HG03280 (cell line): ENCODE data around the gene NRG2.

Source experiments
- ATAC-seq: cut with Tn5 transposase; IDR thresholded peaks from one replicate; pipeline ENCODE4 v1.9.1; 2021; ENCODE audit warnings: mild to moderate bottlenecking, moderate library complexity; ENCODE audit not compliant: unreplicated experiment

The NRG2 gene

DNA sequence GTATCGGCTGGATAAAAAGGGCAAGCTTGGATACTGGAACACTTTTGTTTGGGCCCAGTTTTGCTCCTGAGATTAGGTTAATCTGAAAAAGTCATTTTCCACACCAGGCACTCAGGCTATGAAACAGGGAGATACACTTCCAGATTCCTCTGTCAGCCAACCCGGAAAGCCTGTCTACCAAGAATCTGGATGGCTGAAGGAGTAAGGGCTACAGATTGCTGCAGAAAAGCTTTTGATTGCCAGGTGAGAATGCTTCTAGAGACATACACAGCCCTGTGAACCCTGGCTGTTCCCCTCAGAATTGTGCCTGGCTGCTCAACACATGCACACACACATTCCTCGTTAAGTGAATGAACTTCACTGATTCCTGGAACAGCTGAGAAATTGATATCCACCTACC is 133.1 kb downstream of the NRG2 start:
- ATAC-seq = no peak

DNA sequence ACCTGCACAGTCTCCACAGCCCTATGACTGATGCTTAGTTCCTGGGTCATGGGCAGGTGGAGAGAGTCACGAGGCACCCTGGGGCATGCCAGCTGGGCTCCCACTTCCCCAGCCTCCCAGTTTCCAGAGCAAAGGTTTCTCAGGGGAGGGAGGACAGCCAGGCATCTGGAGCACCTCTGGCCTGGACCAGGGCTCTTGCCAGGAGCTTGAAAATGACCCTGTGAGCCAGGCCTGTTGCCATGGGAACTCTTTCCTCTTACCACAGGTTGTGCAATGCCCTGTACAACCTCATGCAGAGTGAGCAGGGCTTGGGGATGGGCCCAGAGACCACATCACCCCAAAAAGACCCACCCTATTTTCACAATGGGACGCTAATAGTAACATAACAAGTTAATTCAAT is 134.3 kb downstream of the NRG2 start:
- no peak for ATAC-seq

DNA sequence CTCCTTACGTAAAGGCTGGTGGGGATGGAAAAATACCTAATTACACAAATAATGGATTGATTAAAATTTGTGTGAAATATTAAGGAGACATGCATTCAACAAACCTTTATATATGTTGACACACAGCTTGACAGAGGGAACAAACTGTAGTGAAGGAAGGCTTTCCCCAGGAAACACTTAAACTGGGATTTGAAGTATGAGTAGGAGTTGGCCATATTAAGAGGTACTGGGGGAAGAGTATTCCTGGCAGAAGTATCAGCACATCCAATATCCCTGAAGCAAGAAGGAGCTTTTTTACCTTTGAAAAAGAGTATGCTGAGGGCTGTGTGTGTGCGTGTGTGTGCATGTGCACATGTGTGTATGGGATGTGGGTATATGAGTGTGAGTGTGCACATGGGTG is 136.4 kb downstream of the NRG2 start:
- ATAC-seq = no peak

DNA sequence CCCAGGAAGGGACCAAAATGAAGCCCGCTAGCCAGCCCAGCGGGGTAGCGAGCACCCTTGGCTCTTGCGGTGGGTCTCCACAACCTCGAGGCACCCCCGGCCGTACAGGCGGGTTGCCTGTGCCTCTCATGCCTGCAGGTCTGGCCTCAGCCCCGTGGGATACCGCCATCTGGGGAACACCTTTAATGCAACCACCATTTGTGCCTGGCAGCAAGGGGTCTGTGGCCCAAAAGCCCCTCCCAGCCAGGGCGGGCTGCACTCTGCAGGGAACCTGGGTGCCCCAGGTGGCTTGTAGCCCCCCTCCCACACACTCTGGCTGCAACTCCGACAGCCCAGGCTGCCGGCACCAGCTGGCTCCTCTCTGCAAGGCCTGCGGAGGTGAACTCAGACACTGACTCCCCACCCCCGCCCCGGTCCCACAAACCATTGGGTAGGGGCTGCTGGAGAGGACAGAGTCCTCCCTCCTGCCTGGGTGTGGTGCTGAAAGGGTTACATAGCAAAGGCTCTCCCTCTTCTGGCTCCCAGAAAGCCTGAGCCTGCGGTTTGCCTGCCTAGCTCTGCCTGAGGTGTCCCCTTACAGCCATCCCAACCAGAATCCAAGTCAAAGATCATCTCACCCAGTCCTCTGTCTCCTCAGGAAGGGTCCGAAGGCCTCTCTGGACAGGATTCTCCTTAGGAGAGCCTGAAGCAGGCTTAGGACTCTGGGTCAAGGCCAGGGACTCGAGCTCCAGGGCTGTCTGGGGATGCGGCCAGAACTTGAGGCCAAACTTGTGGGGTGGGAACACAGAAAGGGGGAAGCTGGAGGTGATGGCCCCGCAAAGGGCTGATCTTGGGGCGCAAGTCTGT is 138.1 kb downstream of the NRG2 start:
- ATAC-seq = no peak

DNA sequence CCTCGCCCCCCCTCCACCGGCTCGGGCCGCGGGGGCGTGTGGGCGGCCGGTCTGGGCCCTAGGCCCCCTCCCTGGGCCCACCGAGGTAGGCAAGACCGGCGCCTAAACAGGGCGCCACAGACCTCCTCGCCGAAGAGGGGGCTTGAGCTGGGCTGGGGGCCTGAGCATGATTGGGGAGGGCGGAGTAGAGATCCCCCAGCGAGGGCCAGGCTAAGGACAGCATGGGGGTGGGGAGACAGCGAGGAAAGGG is 138.6 kb downstream of the NRG2 start:
- no peak for ATAC-seq

DNA sequence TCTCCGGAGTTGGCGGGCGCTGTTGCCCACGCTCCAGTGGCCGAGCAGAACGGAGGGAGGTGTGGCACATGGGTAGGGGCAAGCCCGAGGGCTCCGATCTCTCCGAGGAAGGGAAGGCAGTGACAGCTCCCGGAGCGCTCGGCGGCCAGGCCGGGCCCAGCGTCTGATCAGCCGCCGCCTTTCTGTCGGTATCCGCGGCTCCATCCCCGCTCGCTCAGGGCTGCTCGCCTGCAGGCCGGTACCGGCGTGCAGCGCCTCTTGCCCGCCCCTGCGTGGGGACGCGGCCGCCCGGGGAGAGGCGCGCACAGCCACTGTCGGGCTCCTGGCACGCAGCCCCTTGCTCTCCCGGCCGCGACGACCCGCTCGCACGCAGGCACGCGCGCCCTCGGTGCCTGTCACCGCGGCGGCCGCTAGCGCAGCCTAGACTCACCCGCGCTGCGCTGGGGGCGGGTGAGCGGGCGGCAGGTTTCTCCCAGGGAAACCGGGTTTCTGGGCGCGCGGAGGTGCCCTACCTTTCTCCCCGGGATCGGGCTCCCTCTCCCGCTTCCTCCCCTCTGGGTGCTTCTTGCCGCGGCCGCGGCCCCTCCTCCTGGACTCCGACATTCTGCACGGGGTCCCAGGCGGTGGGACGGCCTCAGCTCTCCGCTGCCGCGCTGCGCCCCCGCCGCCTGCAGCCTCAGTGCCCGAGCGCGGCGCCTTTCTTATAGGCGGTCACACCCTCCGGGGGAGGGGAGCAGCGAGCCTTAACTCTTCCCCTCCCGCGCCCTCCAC is 139.1 kb downstream of the NRG2 start:
- no peak for ATAC-seq

DNA sequence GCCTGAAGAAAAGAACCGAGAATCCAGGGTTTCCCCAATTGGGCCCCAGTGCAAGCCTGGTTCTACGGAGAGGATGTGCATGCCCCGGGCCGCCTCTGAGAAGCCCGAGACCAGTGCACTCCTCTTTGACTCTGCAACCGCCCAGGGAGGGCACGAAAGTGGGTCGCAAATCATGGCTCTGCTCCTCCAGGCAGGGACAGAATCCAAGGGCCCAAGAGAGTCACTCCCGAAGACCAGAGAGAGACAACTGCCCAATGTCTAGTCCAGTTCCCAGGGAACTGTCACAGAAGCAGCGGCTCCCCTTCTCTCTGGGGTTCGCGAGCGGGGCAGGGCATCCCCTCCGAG is 139.7 kb downstream of the NRG2 start:
- ATAC-seq = no peak

DNA sequence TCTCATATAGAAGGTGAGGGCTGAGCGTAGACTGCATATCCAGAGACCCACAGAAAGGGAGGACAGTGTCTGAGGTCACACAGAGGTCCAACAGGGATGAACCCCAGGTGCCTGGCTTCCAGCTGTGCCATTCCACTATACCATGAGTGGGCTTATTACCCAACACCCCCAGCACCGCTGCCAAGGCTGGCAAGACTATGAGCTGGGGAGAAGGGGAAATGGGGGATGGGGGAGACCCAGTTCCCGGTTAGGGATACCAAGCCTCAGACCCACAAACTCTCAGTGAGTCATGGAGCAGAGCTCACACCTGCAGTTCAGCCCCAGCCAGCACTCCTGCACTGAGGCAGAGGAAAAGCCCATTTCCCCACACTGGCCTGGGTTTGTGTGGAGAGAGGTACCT is 141.1 kb downstream of the NRG2 start:
- no peak for ATAC-seq

DNA sequence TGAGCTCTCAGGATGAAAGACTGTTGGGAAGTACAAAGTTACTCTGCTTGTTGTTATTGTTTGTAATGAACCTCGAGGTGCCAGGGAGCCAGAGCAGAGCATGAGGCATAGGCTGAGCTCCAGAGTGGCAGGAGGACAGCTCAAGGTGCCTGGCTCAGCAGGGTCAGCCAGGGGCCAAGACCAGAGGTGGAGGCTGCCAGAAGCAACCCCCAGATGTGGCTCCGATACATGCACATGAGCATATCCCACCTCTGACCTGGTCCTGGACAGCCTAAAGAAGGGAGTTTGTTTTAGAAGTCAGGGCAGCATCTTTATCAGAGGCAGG is 141.9 kb downstream of the NRG2 start:
- ATAC-seq = no peak

DNA sequence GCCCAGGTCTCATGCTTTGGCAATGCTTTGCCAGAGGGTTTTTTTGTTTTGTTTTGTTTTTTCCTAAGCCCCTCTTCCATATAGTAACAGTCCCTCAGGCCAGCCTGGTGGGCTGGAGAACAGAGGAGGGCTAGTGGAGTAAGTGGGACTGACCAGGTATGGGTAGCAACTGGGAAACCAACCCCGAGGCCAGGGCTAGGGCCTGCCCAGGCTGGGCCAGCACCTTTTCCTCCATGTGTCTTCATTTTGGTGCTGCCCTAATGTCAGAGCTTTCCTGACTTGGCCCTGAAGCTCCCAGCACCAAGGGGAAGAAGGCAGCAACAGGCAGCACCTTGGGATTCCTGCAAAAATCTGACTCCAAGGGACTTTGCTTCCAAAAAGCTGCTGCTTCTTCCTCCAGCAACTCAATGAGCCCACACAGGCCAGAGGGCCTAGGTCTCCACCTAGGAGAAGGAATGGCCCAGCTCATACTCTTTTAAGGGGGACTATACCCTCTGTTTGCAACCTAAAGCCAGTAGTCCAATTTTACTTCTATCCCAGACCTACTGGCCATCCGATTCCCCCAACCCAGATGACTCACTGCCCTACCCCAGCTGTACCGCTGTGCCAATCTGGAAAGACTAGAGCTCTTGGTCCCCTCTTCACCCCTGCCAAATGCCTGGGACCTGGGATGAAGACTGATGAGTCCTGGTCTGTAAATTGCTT is 142.4 kb downstream of the NRG2 start:
- ATAC-seq = no peak

DNA sequence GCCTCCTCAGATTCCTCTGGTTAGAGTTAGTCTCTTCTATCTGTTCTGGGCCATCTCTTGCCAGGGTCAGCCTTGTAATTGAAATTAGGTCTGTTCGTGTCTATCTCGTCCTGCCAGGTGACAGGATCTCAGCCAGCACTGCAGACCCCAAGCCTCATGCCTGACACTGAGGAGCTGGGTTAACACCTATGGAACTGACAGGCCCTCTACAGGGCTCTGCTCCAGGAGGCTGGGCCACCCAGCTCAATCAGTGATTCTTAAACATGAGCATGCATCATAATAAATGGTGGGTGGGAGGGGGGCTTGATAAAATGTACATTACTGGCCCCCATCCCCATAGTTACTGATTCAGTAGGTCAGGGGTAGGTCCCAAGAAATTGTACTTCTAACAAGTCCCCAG is 144.1 kb downstream of the NRG2 start:
- ATAC-seq = no peak

DNA sequence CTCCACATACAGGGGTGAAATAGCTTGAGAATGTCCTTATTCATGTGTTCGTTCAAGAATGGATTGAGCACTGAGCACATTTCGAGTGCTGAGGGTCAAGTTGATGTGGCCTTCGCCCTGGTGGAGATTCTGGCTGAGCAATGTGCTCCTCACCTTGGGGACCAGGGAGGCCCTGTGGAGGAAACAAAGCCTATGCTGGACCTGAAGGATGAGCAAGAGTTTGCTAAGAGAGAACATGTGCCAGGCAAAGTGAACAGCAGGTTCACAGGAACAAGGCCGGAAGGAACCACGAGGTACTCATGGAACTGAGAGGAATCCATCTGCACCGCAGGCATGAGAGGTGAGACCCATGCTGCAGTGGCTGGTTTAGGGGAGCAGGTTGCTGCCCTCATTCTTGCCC is 145.1 kb downstream of the NRG2 start:
- no peak for ATAC-seq

DNA sequence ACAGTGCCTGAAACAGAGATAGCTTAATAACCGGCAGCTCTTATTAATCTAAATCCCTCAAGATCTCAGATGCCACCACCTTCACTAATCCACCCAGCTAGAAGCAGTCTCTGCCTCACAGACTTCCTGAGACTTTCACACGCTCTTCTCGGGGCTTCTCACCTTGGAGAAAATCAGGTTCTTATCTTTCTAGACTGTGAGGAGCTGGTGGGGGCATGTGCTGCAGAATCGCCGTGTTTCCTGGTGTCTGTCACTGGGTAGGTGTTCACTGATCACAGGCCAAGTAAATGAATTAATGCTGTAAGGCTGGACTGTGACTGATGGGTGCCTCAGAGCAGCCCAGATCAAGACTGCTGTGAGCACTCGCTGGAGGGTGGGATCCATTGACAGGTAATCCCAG is 145.8 kb downstream of the NRG2 start:
- ATAC-seq = no peak

DNA sequence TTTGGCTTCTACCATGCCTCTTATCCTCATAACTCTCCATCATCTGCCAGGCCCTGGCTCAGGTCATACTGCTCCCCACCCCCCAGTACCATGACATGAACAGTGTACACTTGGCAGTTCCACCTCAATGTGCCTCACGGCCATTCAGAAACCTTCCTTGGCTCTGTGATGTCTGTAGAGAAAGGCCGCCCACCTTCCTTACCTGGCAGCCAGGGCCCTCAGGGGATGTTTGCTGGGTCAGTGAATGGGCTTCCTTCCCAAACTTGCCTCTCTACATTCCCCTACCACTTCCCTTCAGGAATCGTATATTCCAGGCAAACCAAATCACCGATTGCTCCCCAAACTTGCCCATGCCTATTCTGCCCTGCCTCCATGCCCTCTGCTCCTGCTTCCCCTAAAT is 146.4 kb downstream of the NRG2 start:
- no peak for ATAC-seq

DNA sequence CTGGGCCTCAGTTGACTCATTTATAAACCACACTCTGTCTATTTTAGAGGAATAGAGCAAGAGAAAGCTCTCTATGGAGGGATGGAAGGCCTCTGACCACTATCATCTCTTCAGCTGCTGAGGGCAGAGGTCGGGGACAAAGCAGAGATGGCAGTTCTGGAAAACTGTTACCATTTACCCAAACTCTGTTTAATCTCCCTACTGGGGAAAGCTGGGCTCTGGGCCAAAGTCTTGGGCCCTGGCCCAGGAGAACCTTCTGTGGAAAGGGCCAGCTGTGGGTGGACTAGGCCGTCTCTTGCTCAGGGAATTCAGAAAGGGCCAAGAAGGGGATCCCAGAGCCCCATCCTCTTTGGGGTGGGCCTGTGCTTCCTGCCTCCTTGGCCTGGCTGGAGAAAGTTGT is 147.5 kb downstream of the NRG2 start:
- ATAC-seq = no peak

DNA sequence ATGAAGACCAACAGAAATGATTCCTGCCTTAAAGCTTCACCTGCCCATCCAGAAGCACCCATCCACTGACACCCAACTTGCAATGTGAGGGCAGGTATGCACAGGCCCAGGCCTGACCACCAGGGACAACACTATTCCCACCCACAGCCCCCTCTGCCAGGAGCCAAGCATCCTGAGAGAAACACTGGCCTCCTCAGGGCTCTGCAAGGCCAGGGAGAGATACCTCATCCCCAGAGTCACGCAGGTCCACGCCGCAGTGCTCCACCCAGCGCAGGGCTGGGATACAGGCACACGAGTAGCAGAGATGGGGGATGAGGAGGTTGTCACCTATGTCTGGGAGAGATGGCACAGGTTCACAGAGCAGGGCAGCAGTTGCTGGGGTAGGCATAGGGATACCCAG is 148.1 kb downstream of the NRG2 start:
- ATAC-seq = no peak

DNA sequence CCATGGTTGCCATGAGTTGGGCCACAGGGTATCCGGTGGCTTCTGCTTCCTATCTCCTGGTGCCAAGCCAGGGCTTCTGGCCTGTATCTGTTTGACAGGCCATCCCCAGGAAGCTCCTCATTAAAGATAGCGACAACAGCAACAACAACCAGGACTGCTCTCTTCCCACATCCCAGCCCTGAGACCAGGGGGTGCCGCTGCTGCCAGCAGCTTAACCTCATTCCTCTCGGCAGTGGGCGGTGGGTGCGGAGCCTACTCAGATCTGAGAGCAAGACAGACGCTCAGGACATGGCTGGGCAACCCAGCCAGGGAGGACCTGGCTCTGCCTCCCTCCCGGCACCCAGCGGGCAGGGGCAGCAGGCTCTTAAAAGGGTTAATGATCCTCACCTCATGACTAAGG is 149.2 kb downstream of the NRG2 start:
- ATAC-seq = no peak

DNA sequence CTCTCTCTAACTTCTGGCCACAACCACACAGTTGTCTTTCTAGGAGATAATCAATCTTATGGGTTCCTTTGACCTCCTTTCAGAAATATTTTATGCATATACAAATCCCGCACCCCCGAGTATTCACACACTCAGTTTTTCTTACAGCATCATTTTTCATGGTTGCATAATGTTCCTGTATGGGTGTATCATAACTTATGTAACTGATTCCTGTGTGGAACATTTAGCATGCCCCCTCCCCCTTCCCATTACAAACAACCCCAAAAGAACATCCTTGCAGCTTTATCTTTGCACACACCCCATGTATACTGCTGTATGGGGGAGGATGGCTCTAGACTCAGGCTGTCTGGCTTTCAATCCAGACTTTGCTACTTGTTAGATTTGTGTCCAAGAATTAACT is 153.7 kb downstream of the NRG2 start:
- no peak for ATAC-seq

DNA sequence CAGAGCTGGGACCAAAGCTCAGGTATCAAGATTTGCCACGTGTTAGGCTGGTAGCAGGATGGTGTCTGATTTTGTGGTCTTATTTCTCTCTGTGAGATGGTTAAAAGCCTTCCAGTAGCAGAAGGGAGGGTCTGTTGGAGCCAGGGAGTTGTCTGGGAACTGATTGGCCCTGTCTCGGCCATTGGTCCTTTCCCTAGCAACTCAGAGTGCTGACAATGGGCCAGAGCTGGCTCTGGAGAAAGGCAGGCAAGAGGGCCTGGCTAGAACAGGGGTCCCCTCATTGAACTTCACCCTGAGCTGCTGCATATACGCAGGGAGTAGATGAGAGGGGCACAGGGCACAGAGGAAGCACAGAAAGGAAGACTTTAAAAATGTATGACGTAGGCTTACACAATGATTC is 154.7 kb downstream of the NRG2 start:
- ATAC-seq = no peak

DNA sequence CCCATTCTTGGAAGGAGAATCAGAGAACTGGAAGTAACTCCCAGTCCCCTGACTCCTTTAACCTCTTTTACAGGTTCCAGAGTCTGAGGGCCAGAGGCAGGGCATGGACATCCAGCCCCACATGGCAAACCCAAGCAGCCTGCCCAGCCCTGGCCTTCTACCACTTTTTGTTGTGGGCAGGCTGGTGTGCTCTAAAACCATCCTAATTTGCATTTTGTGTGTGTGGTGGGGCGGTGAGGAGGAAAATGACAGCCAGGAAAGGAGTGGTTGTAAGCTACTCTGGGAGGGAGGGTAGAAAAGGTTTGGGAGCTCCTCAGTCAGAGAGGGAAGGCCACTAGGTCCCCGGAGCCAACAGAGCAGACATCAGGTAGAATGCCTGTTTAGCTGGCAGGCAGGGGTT is 156.9 kb downstream of the NRG2 start:
- ATAC-seq = no peak

DNA sequence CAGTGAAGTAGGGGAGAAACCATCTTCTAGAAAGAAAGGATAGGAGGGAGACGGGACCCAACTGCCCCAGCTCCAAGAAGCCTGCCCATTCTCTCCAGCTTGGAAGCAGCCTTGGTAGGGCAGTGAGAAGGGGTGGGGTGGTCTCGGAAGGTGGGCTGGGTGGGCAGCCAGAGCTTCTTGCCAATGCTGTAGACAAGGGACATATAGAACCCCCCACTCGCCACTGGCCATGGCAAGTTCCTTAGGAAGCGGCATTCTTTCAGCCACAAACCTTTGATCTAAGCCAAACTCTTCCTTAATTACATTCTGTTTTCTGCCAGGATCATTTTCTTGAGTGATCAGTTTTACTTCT is 157.3 kb downstream of the NRG2 start:
- no peak for ATAC-seq

DNA sequence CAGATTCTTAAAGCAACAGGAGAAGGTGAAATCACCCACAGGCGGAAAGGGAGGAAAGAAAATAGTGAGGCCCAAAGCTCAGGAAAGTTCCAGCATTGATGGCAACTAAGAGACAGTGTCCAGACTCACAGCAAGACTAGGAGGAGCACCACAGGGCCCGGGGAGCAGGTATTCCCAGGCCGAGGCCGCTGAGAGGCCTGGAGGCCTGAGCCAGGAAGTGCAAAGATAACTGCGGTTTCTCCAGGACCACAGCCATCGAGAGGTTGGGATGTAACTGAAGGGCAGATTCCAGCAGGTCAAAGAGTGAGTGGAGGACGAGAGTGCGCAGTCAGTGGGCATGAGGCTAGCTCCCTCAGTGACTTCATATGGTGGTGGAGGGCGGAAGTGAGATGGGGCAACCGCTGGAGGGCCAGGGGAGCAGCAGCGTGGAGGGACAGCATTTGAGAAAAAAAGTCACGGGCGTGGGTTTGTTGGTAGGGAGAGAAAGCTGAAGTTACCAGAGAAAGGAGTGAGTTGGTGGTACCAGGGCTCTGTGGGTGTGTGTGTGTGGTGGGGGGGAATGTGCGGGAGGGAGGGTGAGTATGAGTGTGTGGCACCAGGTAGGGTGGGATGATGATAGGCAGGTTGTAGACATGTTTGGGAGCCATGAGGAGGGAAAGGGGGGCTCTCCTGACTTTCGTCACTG is 157.8 kb downstream of the NRG2 start:
- ATAC-seq = no peak
